Lower leg skin (tissue), 3 donors: ENCODE data around the gene METTL8.

ENCODE experiments used
- CTCF ChIP-seq, 3 donors: fragments of 450-650 bp; IDR thresholded peaks; one replicate each; pipeline ENCODE4 v1.5.1; 2016; ENCODE audit warnings: antibody characterized with exemption in 3 of 3, mild to moderate bottlenecking in 3 of 3, moderate library complexity in 2 of 3
- POLR2A ChIP-seq, 2 donors: fragments of 450-650 bp; IDR thresholded peaks; one replicate each; pipeline ENCODE4 v1.6.1; 2016 to 2017; ENCODE audit warnings: antibody characterized with exemption in 2 of 2, mild to moderate bottlenecking in 1 of 2, moderate library complexity in 1 of 2

- no peak for TF ChIP-seq CTCF (IDR thresholded peaks at IDR 0.05)
- TF ChIP-seq POLR2A (IDR thresholded peaks at IDR 0.05): no peak
Measured at GRCh38 chr2:171410101-171410500, 23.7 kb downstream of the METTL8 start.
